Measurements from ENCODE around the gene PTPRN2.

- TF ChIP-seq BCL6 (CRISPR knock-in tag; IDR thresholded peaks at IDR 0.05) = no peak
- no peak for TF ChIP-seq DPF2 (IDR thresholded peaks at IDR 0.05)
- no peak for TF ChIP-seq ZNF23 (CRISPR knock-in tag; IDR thresholded peaks at IDR 0.05)
- TF ChIP-seq HMGXB4 (CRISPR knock-in tag; IDR thresholded peaks at IDR 0.05) = no peak
- no peak for TF ChIP-seq ZNF24 (IDR thresholded peaks at IDR 0.05)
These were observed 111.2 kb downstream of the PTPRN2 start for GRCh38 chr7:158476331-158476932.
